Measurements from ENCODE around the gene TXNRD3. TPM values are rescaled to one million over a fixed set of nuclear protein-coding genes. Genes with fewer than 3 reads are reported as not detected.

TXNRD3 gene
- polyA plus RNA-seq, result 1 to 10 TPM; 4.2 to 5.7 (median 5.2) TPM

- WGBS, 3 donors, result 0% methylated on average over 76 to 102 of the region's 102 CpGs
- H3K27ac ChIP-seq (ENCODE audit: low read depth, low read length), result peak within 1 kb of the TSS; percentile 25
Measured at GRCh38 chr3:126654571-126655383, at the start of gene TXNRD3. Gene TXNRD3, minus strand, starts transcription at chr3:126655124.

- H3K27ac ChIP-seq (ENCODE audit: low read depth, low read length), result no peak within 1 kb of the TSS
- 2 to 4% (median 4%) methylated on average over 69 of the region's 69 CpGs for WGBS, 3 donors
Measured at GRCh38 chr3:126703512-126704493, 48.9 kb upstream of the TXNRD3 start, which contains the start of gene CHCHD6. Gene CHCHD6, plus strand, starts transcription at chr3:126704240. Its CDS starts 73 bp downstream, at chr3:126704313.

DNA sequence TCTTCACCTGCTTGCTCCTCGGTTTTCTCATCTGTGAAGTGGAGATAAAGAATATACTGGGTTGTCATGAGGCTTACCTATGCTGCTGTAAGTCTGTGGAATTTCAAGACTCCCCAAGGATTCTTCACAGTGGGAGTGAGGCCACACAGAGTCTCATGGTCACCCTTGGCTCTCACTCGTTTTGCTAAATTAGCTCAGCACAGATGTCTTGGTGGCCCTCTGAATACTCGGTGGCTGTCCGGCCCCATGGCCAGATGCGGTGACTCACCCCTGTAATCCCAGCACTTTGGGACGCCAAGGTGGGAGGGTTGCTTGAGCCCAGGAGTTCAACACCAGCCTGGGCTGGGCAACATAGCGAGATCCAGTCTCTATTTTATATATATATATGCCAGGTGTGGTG, 44.1 kb upstream of the TXNRD3 start:
- 75 to 83% (median 82%) methylated on average over 7 of the region's 7 CpGs for WGBS, 3 donors
- H3K27ac ChIP-seq (ENCODE audit: low read depth, low read length), result no peak overlapping the region

DNA sequence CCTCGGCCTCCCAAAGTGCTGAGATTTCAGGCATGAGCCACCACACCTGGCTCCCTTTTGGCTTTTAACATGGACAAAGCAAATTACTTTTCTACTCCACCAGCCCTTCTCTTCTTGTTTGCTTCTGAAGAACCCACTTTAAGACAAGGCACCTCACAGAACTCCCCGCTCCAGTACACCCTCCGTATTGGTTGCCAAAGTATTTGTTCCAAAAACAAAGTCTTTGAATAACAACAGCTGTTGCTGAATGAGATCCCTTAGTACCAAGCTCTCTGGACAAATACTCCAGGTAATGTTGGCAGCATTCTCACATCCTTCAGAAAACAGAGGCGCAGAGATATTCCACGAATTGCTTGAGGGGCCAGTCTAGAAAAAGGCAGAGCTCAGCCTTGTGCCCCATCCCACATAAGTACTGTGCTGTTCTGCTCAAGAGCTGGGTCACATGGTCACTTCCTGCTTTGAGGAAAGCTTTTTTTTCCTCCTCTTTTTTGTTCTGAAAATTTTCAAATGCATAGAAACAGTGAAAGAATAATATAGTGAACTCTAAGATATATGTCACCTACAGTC, 41.9 kb upstream of the TXNRD3 start:
- 71 to 74% (median 74%) methylated on average over 5 of the region's 5 CpGs for WGBS, 3 donors
- no peak overlapping the region for H3K27ac ChIP-seq (ENCODE audit: low read depth, low read length)

GRCh38 chr3:126693921-126694320, 39.0 kb upstream of the TXNRD3 start:
- WGBS, 3 donors, result 26 to 62% (median 34%) methylated on average over 3 of the region's 3 CpGs

DNA sequence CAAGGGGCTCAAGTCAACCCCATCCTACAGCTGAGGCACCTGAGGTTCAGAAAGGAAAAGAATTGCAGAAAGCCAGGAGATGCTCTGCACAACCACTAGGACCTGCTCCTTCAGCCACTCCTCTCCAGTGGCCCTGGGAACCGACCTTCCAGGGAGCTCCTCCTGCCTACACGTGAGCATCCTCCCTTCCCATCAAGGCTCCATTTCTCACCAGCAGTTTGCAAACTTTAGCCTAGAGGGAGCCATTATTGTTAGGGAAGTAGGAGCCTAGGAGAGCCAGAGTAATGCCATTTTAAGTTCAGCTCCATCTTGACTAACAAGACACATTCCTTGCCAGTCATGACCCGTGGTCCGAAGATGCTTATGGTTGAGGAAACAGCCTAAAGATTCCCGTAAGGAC, 37.9 kb upstream of the TXNRD3 start:
- 59 to 78% (median 69%) methylated on average over 5 of the region's 5 CpGs for WGBS, 3 donors
- no peak overlapping the region for H3K27ac ChIP-seq (ENCODE audit: low read depth, low read length)

More at GRCh38 chr3:126693921-126694320, 39.0 kb upstream of the TXNRD3 start:
- H3K27ac ChIP-seq (ENCODE audit: low read depth, low read length), result no peak overlapping the region

GRCh38 chr3:126691765-126692164, 36.8 kb upstream of the TXNRD3 start:
- H3K27ac ChIP-seq (ENCODE audit: low read depth, low read length), result no peak overlapping the region
- 80 to 87% (median 81%) methylated on average over 4 of the region's 4 CpGs for WGBS, 3 donors

DNA sequence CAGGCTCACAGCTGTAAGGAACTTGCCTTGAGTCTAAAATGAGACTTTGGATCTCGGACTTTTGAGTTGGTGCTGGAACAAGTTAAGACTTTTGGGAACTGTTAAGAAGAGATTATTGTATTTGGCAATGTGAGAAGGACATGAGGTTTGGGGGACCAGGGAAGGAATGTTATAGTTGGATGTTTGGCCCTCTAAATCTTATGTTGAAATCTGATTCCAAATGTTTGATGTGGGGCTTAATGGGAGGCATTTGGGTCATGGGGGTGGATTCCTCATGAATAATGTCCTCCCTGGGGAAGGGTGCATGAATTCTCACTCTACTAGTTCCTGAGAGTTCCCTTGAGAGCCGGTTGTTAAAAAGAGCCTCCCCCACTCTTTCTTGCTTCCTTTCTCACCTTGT, 30.6 kb upstream of the TXNRD3 start:
- no peak overlapping the region for H3K27ac ChIP-seq (ENCODE audit: low read depth, low read length)
- 50 to 88% (median 65%) methylated on average over 2 of the region's 2 CpGs for WGBS, 3 donors

GRCh38 chr3:126685021-126685420, 30.1 kb upstream of the TXNRD3 start:
- no peak overlapping the region for H3K27ac ChIP-seq (ENCODE audit: low read depth, low read length)
- WGBS, 3 donors, result 79 to 93% (median 88%) methylated on average over 3 of the region's 3 CpGs

DNA sequence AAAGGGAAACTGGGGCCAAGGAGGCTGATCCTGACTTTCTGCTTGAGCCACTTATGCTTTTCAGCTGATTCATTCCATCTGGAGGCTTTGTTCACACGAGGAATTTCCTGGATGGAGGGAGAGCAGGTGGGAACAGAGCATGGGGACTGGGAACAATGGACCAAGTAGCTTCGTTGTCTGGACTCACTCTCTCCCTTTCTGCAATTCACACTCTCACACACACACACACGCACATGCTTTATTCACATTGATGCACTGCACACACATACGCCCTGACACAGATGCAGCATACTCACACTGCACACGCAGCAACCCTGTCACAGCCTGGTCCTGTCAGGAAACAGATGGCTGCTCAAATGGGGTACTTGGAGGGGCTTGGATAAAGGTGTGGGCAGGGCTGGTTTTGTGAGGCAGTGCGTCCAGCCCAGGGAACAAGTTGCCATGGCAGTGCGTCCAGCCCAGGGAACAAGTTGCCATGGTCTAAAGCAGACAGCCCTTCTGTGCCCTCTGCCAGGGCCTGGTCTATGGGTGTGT, 29.4 kb upstream of the TXNRD3 start:
- H3K27ac ChIP-seq (ENCODE audit: low read depth, low read length), result no peak overlapping the region
- 45 to 66% (median 45%) methylated on average over 7 of the region's 7 CpGs for WGBS, 3 donors

- 41 to 69% (median 68%) methylated on average over 5 of the region's 5 CpGs for WGBS, 3 donors
- H3K27ac ChIP-seq (ENCODE audit: low read depth, low read length), result no peak overlapping the region
Measured at GRCh38 chr3:126683069-126683468, 28.1 kb upstream of the TXNRD3 start.

- no peak overlapping the region for H3K27ac ChIP-seq (ENCODE audit: low read depth, low read length)
- WGBS, 3 donors, result 72 to 82% (median 80%) methylated on average over 2 of the region's 2 CpGs
Measured at GRCh38 chr3:126682009-126682408, 27.1 kb upstream of the TXNRD3 start.

DNA sequence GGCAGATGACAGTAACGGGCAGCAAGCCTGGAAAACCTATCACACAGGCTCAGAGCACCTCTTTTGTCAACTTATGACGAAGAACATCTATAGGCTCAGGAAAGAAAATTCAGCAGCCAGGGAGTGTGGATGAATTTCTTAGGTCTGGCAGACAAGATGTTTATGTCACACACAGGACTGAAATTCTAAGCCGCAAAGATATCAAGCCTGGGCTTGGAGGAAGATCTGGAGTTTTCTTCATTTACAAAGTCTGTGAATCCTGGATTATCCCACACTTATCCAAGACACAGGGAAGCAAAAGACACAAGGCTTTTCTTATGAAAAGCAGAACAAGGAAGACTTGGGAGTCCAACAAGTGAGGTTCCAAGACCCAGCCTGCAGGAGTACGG, 25.7 kb upstream of the TXNRD3 start:
- 81 to 86% (median 86%) methylated on average over 4 of the region's 4 CpGs for WGBS, 3 donors
- no peak overlapping the region for H3K27ac ChIP-seq (ENCODE audit: low read depth, low read length)

- WGBS, 3 donors, result 81 to 82% (median 81%) methylated on average over 11 of the region's 11 CpGs
- no peak overlapping the region for H3K27ac ChIP-seq (ENCODE audit: low read depth, low read length)
Measured at GRCh38 chr3:126679831-126680666, 25.1 kb upstream of the TXNRD3 start.

GRCh38 chr3:126679318-126679751, 24.4 kb upstream of the TXNRD3 start:
- H3K27ac ChIP-seq (ENCODE audit: low read depth, low read length), result no peak overlapping the region
- 3 to 5% (median 4%) methylated on average over 20 of the region's 20 CpGs for WGBS, 3 donors

GRCh38 chr3:126678693-126679317, 23.9 kb upstream of the TXNRD3 start:
- 16 to 33% (median 24%) methylated on average over 28 to 30 of the region's 30 CpGs for WGBS, 3 donors
- no peak overlapping the region for H3K27ac ChIP-seq (ENCODE audit: low read depth, low read length)

DNA sequence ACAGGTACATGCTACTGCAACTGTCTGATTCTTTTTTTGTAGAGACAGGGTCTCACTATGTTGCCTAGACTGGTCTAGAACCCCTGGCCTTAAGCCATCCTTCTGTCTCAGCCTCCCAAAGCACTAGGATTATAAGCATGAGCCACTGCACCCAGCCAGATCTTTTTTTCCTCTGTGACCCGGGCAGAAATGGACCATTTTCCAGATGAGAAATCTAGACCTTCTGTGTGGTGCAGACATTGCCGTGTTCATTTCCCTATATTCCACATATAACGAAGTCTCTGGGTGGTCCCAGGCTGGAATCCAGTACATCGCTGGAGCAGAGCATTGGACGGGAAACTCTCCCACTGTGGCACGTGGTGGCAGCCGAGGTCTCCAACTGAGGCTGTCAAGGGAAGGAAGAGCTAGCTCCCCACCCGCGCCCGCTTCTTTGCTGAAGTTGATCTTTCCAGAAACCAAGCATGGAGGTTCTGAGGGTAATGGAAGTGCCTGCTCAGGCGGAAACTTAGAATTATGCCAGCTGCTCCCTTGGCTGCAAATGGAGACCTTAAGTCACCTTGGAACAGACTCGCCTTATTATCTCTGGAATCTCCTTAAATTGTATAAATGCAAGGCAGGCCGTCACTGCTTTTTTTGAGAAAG, 23.1 kb upstream of the TXNRD3 start:
- WGBS, 3 donors, result 71 to 84% (median 83%) methylated on average over 13 of the region's 13 CpGs
- no peak overlapping the region for H3K27ac ChIP-seq (ENCODE audit: low read depth, low read length)

Data from adipose tissue (tissue), 3 donors.